Measurements from ENCODE around the gene CCNL1.

- TF ChIP-seq SUZ12 (IDR thresholded peaks at IDR 0.05; ENCODE audit: extremely low read depth, insufficient read depth, insufficient read length), result no peak
- no peak for TF ChIP-seq YY1 (IDR thresholded peaks at IDR 0.05; ENCODE audit: insufficient read depth, insufficient read length)
- TF ChIP-seq ZNF274 (IDR thresholded peaks at IDR 0.05; ENCODE audit: low read depth, low read length), result no peak
Observed at GRCh38 chr3:157132936-157133335, 27.0 kb downstream of the CCNL1 start.

All from NT2/D1 (cell line).